Activated T-cell treated with anti-CD3 and anti-CD28 coated beads, Interleukin-2, amount 50 U/mL, for 4 hours (primary cell): ENCODE data around the gene OSBP2. TPM values are rescaled to one million over a fixed set of nuclear protein-coding genes. Genes with fewer than 3 reads are reported as not detected.
A peak's percentile ranks its signal among the peaks of the same experiment; 100 is the strongest.
"Not testable (repeated sequence)": the region's sequence is repeated elsewhere in the genome, so short reads cannot be mapped to it uniquely, and the experiment has no call there.

Experiments used
- ATAC-seq, 2 donors: fragments of 200-7000 bp; cut with Tn5 transposase; one replicate each; pipeline ENCODE4 v1.10.0; 2021
- DNase-seq: peaks from one replicate; pipeline ENCODE4 v3.0.0-alpha.2; 2020
- H3K27me3 Mint-ChIP-seq: one replicate; pipeline ENCODE4 v1.8.0; 2021; ENCODE audit warnings: low read depth, mixed read lengths
- H3K36me3 Mint-ChIP-seq: one replicate; pipeline ENCODE4 v1.8.0; 2022; ENCODE audit warnings: mixed read lengths; ENCODE audit not compliant: insufficient read depth
- H3K4me1 Mint-ChIP-seq: one replicate; pipeline ENCODE4 v1.8.0; 2021; ENCODE audit warnings: low read depth, mixed read lengths
- H3K4me3 Mint-ChIP-seq: one replicate; pipeline ENCODE4 v1.8.0; 2021; ENCODE audit warnings: mild to moderate bottlenecking, moderate library complexity, mixed read lengths
- H3K9me3 Mint-ChIP-seq: one replicate; pipeline ENCODE4 v1.8.0; 2021; ENCODE audit warnings: mixed read lengths
- total RNA-seq, 3 donors: library from RNA; stranded (reverse); gene quantifications; one replicate each; pipeline ENCODE4 v1.2.1, GENCODE V29; 2021

OSBP2 gene
- total RNA-seq, 3 donors from 2014 or later, result 1.2 to 1.3 (median 1.3) TPM

GRCh38 chr22:30691204-30691603, 3.5 kb upstream of the OSBP2 start:
- DNase-seq, result no peak
- no peak overlapping the region for H3K4me3 Mint-ChIP-seq
- ATAC-seq, result no peak

GRCh38 chr22:30694171-30694639, 469 bp upstream of the OSBP2 start:
- H3K4me3 Mint-ChIP-seq, result peak overlapping the region; percentile 85
- H3K4me1 Mint-ChIP-seq, result peaks cover 13% of the 10 kb centered on the region
- H3K27me3 Mint-ChIP-seq, result peaks cover 12% of the 10 kb centered on the region
- ATAC-seq (peak; percentile 69 to 76), DNase-seq (peak; percentile 48)
- no peaks in the 10 kb centered on the region for H3K9me3 Mint-ChIP-seq
- no peaks in the 10 kb centered on the region for H3K36me3 Mint-ChIP-seq

More at GRCh38 chr22:30691204-30691603, 3.5 kb upstream of the OSBP2 start:
- Mint-ChIP-seq H3K9me3 (no peaks in the 10 kb centered on the region), H3K4me1 (peaks cover 13% of the 10 kb centered on the region), H3K36me3 (no peaks in the 10 kb centered on the region), H3K27me3 (peaks cover 12% of the 10 kb centered on the region)

GRCh38 chr22:30695351-30695851, 727 bp downstream of the OSBP2 start:
- H3K4me3 Mint-ChIP-seq, result peak overlapping the region; percentile 78
- peaks cover 13% of the 10 kb centered on the region for H3K4me1 Mint-ChIP-seq
- no peaks in the 10 kb centered on the region for H3K9me3 Mint-ChIP-seq
- no peak for ATAC-seq
- no peak for DNase-seq
- peaks cover 12% of the 10 kb centered on the region for H3K27me3 Mint-ChIP-seq
- no peaks in the 10 kb centered on the region for H3K36me3 Mint-ChIP-seq

- peak overlapping the region; percentile 78 for H3K4me3 Mint-ChIP-seq
- DNase-seq, result no peak
- ATAC-seq, result no peak
- H3K27me3 Mint-ChIP-seq, result peaks cover 12% of the 10 kb centered on the region
- peaks cover 13% of the 10 kb centered on the region for H3K4me1 Mint-ChIP-seq
- H3K9me3 Mint-ChIP-seq, result no peaks in the 10 kb centered on the region
- no peaks in the 10 kb centered on the region for H3K36me3 Mint-ChIP-seq
Observed at GRCh38 chr22:30695871-30696655, 1.4 kb downstream of the OSBP2 start.

- ATAC-seq (no peak), DNase-seq (no peak)
- Mint-ChIP-seq H3K36me3 (no peaks in the 10 kb centered on the region), H3K4me1 (peaks cover 13% of the 10 kb centered on the region), H3K9me3 (no peaks in the 10 kb centered on the region), H3K4me3 (no peak overlapping the region), H3K27me3 (peaks cover 10% of the 10 kb centered on the region)
Observed at GRCh38 chr22:30697975-30698374, 3.3 kb downstream of the OSBP2 start.

- H3K36me3 Mint-ChIP-seq, result no peaks in the 10 kb centered on the region
- no peaks in the 10 kb centered on the region for H3K9me3 Mint-ChIP-seq
- no peaks in the 10 kb centered on the region for H3K27me3 Mint-ChIP-seq
- no peak overlapping the region for H3K4me3 Mint-ChIP-seq
- no peak for ATAC-seq
- DNase-seq, result no peak
- H3K4me1 Mint-ChIP-seq, result peaks cover 11% of the 10 kb centered on the region
Observed at GRCh38 chr22:30701872-30702271, 7.2 kb downstream of the OSBP2 start.

- no peaks in the 10 kb centered on the region for H3K27me3 Mint-ChIP-seq
- no peaks in the 10 kb centered on the region for H3K36me3 Mint-ChIP-seq
- no peak for ATAC-seq
- peaks cover 11% of the 10 kb centered on the region for H3K4me1 Mint-ChIP-seq
- no peak overlapping the region for H3K4me3 Mint-ChIP-seq
- H3K9me3 Mint-ChIP-seq, result no peaks in the 10 kb centered on the region
- no peak for DNase-seq
Observed at GRCh38 chr22:30702856-30703255, 8.2 kb downstream of the OSBP2 start.

GRCh38 chr22:30704978-30705377, 10.3 kb downstream of the OSBP2 start:
- H3K9me3 Mint-ChIP-seq, result no peaks in the 10 kb centered on the region
- H3K4me3 Mint-ChIP-seq, result no peak overlapping the region
- H3K36me3 Mint-ChIP-seq, result no peaks in the 10 kb centered on the region
- peaks cover 11% of the 10 kb centered on the region for H3K4me1 Mint-ChIP-seq
- no peaks in the 10 kb centered on the region for H3K27me3 Mint-ChIP-seq
- no peak for ATAC-seq
- DNase-seq, result no peak

GRCh38 chr22:30705710-30706651, 11.3 kb downstream of the OSBP2 start:
- no peaks in the 10 kb centered on the region for H3K27me3 Mint-ChIP-seq
- ATAC-seq, result peak; percentile 58 to 77

GRCh38 chr22:30709980-30710379, 15.3 kb downstream of the OSBP2 start:
- not testable (repeated sequence) for H3K9me3 Mint-ChIP-seq, H3K36me3 Mint-ChIP-seq, H3K4me3 Mint-ChIP-seq, H3K27me3 Mint-ChIP-seq, DNase-seq
- ATAC-seq, result peak; percentile 49 to 60
- peaks cover 14% of the 10 kb centered on the region for H3K4me1 Mint-ChIP-seq

More at GRCh38 chr22:30705710-30706651, 11.3 kb downstream of the OSBP2 start:
- DNase-seq, result no peak
- no peak overlapping the region for H3K4me3 Mint-ChIP-seq
- no peaks in the 10 kb centered on the region for H3K9me3 Mint-ChIP-seq
- peaks cover 14% of the 10 kb centered on the region for H3K4me1 Mint-ChIP-seq
- H3K36me3 Mint-ChIP-seq, result no peaks in the 10 kb centered on the region

- Mint-ChIP-seq H3K4me1 (peaks cover 3% of the 10 kb centered on the region), H3K4me3 (no peak overlapping the region), H3K9me3 (no peaks in the 10 kb centered on the region), H3K36me3 (no peaks in the 10 kb centered on the region), H3K27me3 (no peaks in the 10 kb centered on the region)
- DNase-seq (no peak), ATAC-seq (no peak)
Observed at GRCh38 chr22:30712094-30712493, 17.4 kb downstream of the OSBP2 start.

GRCh38 chr22:30714062-30714461, 19.4 kb downstream of the OSBP2 start:
- Mint-ChIP-seq H3K4me1 (peaks cover 3% of the 10 kb centered on the region), H3K9me3 (no peaks in the 10 kb centered on the region), H3K27me3 (no peaks in the 10 kb centered on the region), H3K36me3 (no peaks in the 10 kb centered on the region), H3K4me3 (no peak overlapping the region)
- no peak for DNase-seq
- no peak for ATAC-seq

GRCh38 chr22:30717331-30717921, 22.8 kb downstream of the OSBP2 start:
- DNase-seq, result no peak

GRCh38 chr22:30717952-30718351, 23.3 kb downstream of the OSBP2 start:
- Mint-ChIP-seq H3K9me3 (no peaks in the 10 kb centered on the region), H3K27me3 (no peaks in the 10 kb centered on the region), H3K4me3 (no peak overlapping the region), H3K36me3 (no peaks in the 10 kb centered on the region), H3K4me1 (no peaks in the 10 kb centered on the region)
- no peak for ATAC-seq
- DNase-seq, result no peak

More at GRCh38 chr22:30717331-30717921, 22.8 kb downstream of the OSBP2 start:
- H3K27me3 Mint-ChIP-seq, result no peaks in the 10 kb centered on the region
- no peak overlapping the region for H3K4me3 Mint-ChIP-seq
- no peaks in the 10 kb centered on the region for H3K9me3 Mint-ChIP-seq
- no peaks in the 10 kb centered on the region for H3K36me3 Mint-ChIP-seq
- ATAC-seq, result no peak
- H3K4me1 Mint-ChIP-seq, result no peaks in the 10 kb centered on the region
